ENCODE results near the gene GGTLC2.
"Not testable (repeated sequence)": the region's sequence is repeated elsewhere in the genome, so short reads cannot be mapped to it uniquely, and the experiment has no call there.

GGTLC2 gene

DNA sequence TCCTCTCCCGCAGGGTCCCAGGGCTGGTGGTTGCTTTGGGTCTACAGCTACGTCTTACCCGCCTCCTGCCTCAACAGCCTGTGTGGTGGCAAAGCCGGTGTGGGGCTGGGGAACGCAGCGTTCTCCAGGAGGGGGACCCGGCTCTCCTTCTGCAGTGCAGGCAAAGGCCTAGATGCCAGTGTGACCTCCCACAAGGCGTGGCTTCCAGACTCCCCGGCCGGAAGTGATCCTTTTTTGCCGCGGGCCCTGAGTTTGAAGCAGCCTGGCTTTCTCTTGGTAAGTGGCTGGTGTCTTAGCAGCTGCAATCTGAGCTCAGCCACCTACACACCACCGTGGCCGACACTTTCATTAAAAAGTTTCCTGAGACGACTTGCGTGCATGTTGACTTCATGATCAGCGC lies 6.1 kb upstream of the GGTLC2 start:
- not testable (repeated sequence) for DNase-seq (ENCODE audit: low read depth)

GRCh38 chr22:22642255-22642654 lies 2.2 kb upstream of the GGTLC2 start:
- DNase-seq (ENCODE audit: low read depth) = not testable (repeated sequence)

- DNase-seq (ENCODE audit: low read depth) = not testable (repeated sequence)
These were observed 1.6 kb downstream of the GGTLC2 start for GRCh38 chr22:22645969-22646368.

DNA sequence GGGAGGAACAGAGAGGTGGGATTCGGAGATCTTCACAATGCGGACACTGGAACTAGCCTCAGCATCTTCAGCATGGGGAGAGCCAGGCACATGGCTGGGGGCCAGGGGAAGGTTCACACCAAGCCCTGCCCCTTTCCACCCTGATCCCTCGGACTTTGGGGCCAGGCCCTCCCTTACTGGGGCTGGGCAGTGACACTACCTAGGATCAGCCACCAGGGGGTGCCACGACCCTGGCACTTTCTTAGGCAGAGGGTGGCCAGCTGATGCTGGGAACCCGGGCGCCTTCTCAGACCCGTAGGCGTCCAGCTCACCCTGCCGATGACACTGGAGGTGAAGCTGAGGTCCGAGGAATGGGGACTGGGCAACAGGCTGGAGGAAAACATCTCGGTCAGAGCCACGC lies 3.5 kb downstream of the GGTLC2 start:
- DNase-seq (ENCODE audit: low read depth) = not testable (repeated sequence)

GRCh38 chr22:22648863-22649536 lies 4.6 kb downstream of the GGTLC2 start:
- DNase-seq (ENCODE audit: low read depth) = not testable (repeated sequence)

GRCh38 chr22:22649761-22650160 lies 5.3 kb downstream of the GGTLC2 start:
- not testable (repeated sequence) for DNase-seq (ENCODE audit: low read depth)

- not testable (repeated sequence) for DNase-seq (ENCODE audit: low read depth)
These were observed 6.0 kb downstream of the GGTLC2 start for GRCh38 chr22:22650398-22650797.

- DNase-seq (ENCODE audit: low read depth) = not testable (repeated sequence)
These were observed 6.5 kb downstream of the GGTLC2 start for GRCh38 chr22:22650803-22651515.

DNA sequence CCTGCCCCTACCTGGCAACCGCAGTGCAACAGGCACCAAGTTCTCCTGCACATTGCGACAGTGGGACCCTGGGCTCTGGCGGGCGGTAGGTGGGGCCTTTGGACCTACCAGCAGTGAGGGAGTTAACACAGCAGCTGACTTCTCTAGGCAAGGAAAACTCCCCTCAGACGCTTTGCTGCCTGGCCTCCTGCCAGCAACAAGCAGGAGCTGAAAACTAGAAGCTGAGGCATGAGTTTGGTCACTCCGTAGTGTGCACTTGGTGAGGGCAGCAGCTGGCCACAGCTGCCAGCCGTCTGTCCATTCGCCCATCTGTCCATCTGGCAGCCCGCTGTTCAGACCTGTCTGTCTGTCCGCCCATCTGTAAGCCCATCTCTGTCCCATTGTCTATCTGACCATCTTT lies 7.2 kb downstream of the GGTLC2 start:
- DNase-seq (ENCODE audit: low read depth) = not testable (repeated sequence)

DNA sequence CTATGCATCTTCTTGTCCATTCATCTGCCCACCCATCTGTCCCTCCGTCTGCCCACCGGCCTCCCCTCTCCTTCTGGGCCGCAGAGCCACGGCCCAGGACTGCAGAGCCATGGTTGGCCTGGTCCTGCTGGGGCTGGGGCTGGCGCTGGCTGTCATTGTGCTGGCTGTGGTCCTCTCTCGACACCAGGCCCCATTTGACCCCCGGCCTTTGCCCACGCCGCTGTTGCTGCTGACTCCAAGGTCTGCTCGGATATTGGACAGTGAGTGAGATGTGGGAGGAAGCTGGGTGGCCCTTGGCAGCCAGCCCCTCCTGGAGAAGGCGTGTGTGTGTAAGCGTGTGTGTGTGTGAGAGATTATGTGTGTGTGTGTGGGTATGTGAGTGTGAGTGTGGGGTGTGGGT lies 7.7 kb downstream of the GGTLC2 start:
- not testable (repeated sequence) for DNase-seq (ENCODE audit: low read depth)

DNA sequence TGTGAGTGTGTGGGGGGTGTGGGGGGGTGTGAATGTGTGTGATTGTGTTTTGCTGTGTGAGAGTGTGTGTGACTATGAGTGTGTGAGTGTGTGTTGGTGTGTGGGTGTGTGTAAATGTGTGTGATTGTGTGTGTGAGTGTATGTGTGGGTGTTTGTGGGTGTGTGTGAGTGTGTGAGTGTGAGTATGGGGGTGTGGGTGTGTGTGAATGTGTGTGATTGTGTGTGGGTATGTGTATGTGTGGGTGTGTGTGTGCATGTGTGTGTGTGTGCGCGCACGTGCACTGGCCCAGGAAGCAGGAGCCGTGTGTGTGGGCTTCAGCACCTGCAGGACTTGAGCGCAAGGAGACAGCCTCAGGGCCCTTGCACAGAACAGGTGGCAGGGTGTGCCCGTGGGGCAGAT lies 8.2 kb downstream of the GGTLC2 start:
- not testable (repeated sequence) for DNase-seq (ENCODE audit: low read depth)

- not testable (repeated sequence) for DNase-seq (ENCODE audit: low read depth)
These were observed 9.4 kb downstream of the GGTLC2 start for GRCh38 chr22:22653677-22654381.

DNA sequence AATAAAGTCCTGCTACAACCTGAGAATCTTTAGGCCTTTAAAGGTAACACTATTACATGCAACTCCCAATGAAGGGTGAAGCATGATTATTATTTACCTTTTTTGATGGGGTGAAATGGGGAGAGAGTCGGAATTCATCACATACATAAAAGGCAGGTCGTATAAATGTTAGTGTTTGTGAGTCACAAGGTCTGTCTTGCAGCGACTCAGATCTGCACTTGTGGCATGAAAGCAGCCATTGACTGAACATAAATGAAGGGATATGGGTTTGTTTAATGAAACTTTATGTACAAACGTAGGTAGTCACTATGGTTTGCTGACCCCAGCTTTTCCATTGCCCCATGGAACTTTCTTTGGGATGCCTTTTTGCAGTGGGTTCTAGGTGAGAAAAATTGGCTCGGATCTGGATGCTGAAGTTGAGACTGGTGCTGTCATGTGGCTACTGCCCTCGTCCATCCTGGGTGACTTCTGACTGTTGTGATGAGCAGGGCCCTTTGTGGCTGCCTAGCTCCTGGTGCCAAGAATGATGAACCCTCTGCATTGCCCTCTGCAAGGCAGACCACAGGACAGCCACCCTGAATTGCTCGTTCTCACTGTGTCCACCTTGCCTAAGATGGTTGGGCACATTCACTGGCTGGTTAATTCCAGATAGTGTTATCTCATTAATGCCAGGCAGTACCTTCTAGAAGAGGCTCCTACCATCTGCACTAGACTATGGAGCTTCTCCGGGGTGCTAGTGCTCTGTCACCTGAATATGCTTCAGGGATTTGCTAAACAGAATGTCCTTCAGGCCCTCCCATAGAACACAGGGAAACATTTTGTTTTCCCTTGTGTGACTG lies 11.3 kb downstream of the GGTLC2 start:
- no peak for DNase-seq (ENCODE audit: low read depth)

- no peak for DNase-seq (ENCODE audit: low read depth)
These were observed 13.3 kb downstream of the GGTLC2 start for GRCh38 chr22:22657712-22658111.

- DNase-seq (ENCODE audit: low read depth) = no peak
These were observed 16.9 kb downstream of the GGTLC2 start for GRCh38 chr22:22661275-22661674.

GRCh38 chr22:22662095-22662494 lies 17.7 kb downstream of the GGTLC2 start:
- DNase-seq (ENCODE audit: low read depth) = no peak

- DNase-seq (ENCODE audit: low read depth) = no peak
These were observed 19.7 kb downstream of the GGTLC2 start for GRCh38 chr22:22663861-22664800.

DNA sequence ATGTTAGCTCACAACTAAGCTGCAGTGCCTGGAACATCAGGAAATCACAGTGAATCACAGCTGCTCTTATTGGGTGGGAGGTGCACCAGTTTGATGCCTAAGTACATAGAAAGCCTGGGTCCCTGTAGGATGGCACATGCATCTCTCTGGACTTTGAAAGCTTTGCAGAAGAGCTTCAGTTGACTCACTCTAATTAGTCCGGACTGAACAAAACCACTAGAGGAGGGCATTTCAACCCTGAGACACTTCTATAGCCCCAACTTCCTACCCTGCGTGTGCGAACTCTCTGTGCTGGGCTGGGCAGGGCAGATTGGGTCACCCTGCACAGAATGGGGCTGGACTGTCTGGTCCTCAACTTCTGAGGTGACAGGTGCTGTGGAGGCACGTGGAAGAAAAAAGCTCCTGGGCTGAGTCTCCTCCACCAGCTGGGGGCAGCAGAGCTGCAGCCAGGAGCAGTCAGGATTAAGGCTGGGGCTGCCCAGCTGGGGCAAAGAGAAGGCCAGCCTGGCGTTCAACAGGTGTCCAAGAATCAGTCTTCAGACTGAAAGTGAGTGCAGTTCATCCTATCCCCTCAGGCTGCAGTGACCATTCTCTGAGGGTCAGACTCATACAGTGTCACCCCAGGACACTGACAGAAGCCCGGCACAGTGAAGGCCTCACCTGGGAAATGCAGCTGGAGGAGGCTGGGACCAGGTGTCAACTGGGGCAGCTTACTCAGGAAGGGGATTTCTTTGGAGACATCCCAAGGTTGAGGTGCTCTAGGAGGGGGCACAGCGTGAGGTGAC lies 22.1 kb downstream of the GGTLC2 start:
- no peak for DNase-seq (ENCODE audit: low read depth)

DNA sequence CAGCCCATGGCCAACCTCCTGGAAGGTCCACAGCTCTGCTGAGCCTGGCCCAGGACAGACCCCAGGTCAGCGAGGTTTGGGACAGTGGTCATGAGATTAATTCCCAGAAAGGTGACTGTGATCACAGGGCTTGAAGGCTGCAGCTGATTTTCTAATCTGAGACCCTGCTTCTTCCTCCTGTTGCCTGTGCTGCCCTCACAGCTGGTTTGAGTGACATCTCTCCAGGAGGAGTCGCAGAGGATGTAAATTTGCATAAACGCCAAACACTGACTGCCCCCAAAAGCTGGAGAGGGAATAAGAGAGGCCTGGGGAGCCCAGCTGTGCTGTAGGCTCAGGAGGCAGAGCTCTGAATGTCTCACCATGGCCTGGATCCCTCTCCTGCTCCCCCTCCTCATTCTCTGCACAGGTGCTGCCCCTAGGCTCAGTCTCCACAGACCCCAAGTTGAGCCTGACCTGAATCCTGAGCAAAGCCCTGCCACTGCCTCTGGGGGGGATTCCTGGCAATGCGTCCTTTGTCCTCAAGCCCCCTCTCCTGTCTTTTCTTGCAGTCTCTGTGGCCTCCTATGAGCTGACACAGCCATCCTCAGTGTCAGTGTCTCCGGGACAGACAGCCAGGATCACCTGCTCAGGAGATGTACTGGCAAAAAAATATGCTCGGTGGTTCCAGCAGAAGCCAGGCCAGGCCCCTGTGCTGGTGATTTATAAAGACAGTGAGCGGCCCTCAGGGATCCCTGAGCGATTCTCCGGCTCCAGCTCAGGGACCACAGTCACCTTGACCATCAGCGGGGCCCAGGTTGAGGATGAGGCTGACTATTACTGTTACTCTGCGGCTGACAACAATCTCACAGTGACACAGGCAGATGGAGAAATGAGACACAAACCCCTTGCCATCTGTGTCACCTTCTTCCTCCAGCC lies 23.8 kb downstream of the GGTLC2 start:
- DNase-seq (ENCODE audit: low read depth) = no peak

All from stimulated activated CD8-positive, alpha-beta memory T cell treated with anti-CD3 and anti-CD28 coated beads, Interleukin-12 subunit alpha, Interleukin-12 subunit beta, amount 100 ng/mL, for 4 hours (primary cell).